ENCODE results near the gene CDC6.
A peak's percentile ranks its signal among the peaks of the same experiment; 100 is the strongest.

CDC6 gene

GRCh38 chr17:40342504-40343218 lies 55.0 kb downstream of the CDC6 start:
- TF ChIP-seq CTCF (IDR thresholded peaks at IDR 0.05; ENCODE audit: control insufficient read depth, extremely low read depth, insufficient read depth) = no peak
- H3K4me3 ChIP-seq (ENCODE audit: low read depth, low read length) = peak overlapping the region; percentile 66
- DNase-seq (ENCODE audit: low read depth) = no peak

- no peak for DNase-seq (ENCODE audit: low read depth)
- H3K4me3 ChIP-seq (ENCODE audit: low read depth, low read length) = no peak overlapping the region
- TF ChIP-seq CTCF (IDR thresholded peaks at IDR 0.05; ENCODE audit: control insufficient read depth, extremely low read depth, insufficient read depth) = no peak
These were observed 55.8 kb downstream of the CDC6 start for GRCh38 chr17:40343219-40344119.

GRCh38 chr17:40344421-40345160 lies 56.9 kb downstream of the CDC6 start:
- no peak overlapping the region for H3K4me3 ChIP-seq (ENCODE audit: low read depth, low read length)
- no peak for TF ChIP-seq CTCF (IDR thresholded peaks at IDR 0.05; ENCODE audit: control insufficient read depth, extremely low read depth, insufficient read depth)
- no peak for DNase-seq (ENCODE audit: low read depth)

GRCh38 chr17:40345161-40345993 lies 57.7 kb downstream of the CDC6 start:
- no peak for DNase-seq (ENCODE audit: low read depth)
- TF ChIP-seq CTCF (IDR thresholded peaks at IDR 0.05; ENCODE audit: control insufficient read depth, extremely low read depth, insufficient read depth) = no peak
- H3K4me3 ChIP-seq (ENCODE audit: low read depth, low read length) = no peak overlapping the region

- no peak for TF ChIP-seq CTCF (IDR thresholded peaks at IDR 0.05; ENCODE audit: control insufficient read depth, extremely low read depth, insufficient read depth)
- DNase-seq (ENCODE audit: low read depth) = no peak
- H3K4me3 ChIP-seq (ENCODE audit: low read depth, low read length) = no peak overlapping the region
These were observed 58.5 kb downstream of the CDC6 start for GRCh38 chr17:40345994-40346764.

All from LNCaP clone FGC (cell line).